NB4 (cell line): ENCODE measurements around the gene RYR2.
"Not testable (repeated sequence)": the region's sequence is repeated elsewhere in the genome, so short reads cannot be mapped to it uniquely, and the experiment has no call there.

ENCODE experiments used
- DNase-seq: peaks from one replicate; pipeline ENCODE4 v3.0.0; 2010; ENCODE audit warnings: low read depth
- H3K4me3 ChIP-seq: one replicate; pipeline ENCODE4 v1.5.1; 2011; ENCODE audit warnings: mild to moderate bottlenecking, low read depth, low read length, moderate library complexity
- MAX ChIP-seq: IDR thresholded peaks from 2 replicates; pipeline ENCODE4 v1.6.1; 2011; ENCODE audit warnings: low read depth, low read length
- MYC ChIP-seq: IDR thresholded peaks from 2 replicates; pipeline ENCODE4 v1.6.1; 2011; ENCODE audit warnings: low read depth, low read length
- POLR2A ChIP-seq: IDR thresholded peaks from 2 replicates; pipeline ENCODE4 v1.6.1; 2011; ENCODE audit warnings: mild to moderate bottlenecking; ENCODE audit not compliant: insufficient read length; ENCODE audit errors: extremely low read depth
- TF ChIP-seq, protein P1 (sequence below): IDR thresholded peaks from one replicate; pipeline ENCODE4 v1.5.1; 2012; ENCODE audit warnings: low read depth, low read length

Gene RYR2

DNA sequence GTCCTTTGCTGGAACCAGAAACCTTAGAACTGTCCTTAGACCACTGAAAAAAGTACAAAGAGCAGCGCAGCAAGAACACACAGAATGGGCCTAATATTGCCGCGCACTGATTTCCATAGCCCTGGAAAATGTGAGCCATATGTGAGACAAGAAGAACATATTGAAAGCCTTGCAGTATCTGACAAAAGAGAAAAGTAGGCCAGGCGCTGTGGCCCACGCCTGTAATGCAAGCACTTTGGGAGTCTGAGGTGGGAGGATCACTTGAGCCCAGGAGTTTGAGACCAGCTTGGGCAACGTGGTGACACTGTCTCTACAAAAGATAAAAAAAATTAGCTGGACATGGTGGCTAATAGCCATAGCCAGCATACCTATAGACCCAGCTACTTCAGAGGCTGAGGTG, 300.7 kb downstream of the RYR2 start:
- no peak for DNase-seq
- H3K4me3 ChIP-seq = no peak overlapping the region
- no peak for TF ChIP-seq MYC
- no peak for TF ChIP-seq MAX
- TF ChIP-seq, protein P1, sequence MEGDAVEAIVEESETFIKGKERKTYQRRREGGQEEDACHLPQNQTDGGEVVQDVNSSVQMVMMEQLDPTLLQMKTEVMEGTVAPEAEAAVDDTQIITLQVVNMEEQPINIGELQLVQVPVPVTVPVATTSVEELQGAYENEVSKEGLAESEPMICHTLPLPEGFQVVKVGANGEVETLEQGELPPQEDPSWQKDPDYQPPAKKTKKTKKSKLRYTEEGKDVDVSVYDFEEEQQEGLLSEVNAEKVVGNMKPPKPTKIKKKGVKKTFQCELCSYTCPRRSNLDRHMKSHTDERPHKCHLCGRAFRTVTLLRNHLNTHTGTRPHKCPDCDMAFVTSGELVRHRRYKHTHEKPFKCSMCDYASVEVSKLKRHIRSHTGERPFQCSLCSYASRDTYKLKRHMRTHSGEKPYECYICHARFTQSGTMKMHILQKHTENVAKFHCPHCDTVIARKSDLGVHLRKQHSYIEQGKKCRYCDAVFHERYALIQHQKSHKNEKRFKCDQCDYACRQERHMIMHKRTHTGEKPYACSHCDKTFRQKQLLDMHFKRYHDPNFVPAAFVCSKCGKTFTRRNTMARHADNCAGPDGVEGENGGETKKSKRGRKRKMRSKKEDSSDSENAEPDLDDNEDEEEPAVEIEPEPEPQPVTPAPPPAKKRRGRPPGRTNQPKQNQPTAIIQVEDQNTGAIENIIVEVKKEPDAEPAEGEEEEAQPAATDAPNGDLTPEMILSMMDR = no peak
- TF ChIP-seq POLR2A = no peak

DNA sequence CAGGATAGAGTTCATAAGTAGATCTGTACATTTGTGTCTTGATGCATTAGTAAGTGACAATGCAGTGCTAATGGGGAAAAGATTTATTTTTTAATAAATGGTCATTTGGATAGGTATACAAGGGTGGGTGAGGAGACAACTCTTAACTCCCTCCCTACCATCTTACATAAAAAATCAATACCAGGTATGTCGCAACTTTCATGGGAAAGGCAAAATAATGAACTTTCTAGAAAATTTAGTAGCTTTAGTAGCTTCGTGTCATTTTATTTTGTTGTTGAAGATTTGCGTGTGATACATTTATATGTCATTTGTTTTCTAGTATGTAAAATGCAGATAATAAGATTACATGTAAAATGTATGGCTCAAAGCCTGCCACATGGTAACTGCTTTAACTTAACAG, 310.8 kb downstream of the RYR2 start:
- H3K4me3 ChIP-seq = no peak overlapping the region
- no peak for DNase-seq
- no peak for TF ChIP-seq POLR2A
- TF ChIP-seq MAX = no peak
- TF ChIP-seq, protein P1 = no peak
- no peak for TF ChIP-seq MYC

DNA sequence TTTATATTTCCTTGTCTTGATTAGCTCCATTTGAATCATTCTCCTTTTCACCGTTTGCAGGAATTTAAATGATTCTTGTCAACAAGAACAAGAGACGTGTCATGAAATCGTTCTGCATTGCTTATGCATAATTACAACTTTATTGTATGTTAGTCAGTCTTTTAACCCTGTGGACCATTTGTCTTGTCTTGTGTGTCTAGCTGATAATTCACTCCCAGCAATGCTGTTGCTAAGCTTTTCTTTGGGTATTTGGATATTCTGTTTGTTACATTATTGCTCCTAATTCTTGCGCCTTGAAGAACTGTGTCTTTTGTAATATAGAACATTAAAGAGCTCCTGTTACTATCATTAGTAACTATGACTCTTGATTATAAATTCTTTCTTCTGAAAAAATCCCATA, 311.9 kb downstream of the RYR2 start:
- TF ChIP-seq POLR2A (no peak), MYC (no peak), MAX (no peak)
- TF ChIP-seq, protein P1 = no peak
- no peak overlapping the region for H3K4me3 ChIP-seq
- DNase-seq = no peak

DNA sequence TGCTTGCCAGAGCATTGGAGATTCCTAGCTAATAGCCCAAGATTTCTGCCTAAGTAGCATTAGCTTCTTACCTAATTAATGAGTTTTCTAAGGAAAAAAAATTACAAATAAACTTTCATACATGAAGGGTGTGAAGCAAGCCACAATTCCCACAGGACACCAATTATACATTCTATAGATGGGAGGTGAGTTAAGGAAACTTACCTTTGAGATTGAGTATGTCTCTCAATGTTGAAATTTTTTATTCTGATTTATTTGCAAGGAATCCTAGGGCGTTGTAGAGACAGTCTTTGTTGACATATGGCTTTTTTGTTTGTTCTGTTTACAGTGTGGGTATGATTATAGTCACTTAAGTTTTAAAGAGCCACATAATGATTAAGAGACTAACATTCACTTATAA, 313.0 kb downstream of the RYR2 start:
- no peak overlapping the region for H3K4me3 ChIP-seq
- TF ChIP-seq MAX (no peak), MYC (no peak), POLR2A (no peak)
- TF ChIP-seq, protein P1 = no peak
- DNase-seq = no peak

GRCh38 chr1:237358555-237358954, 316.6 kb downstream of the RYR2 start:
- H3K4me3 ChIP-seq = no peak overlapping the region
- DNase-seq = no peak
- TF ChIP-seq MAX (no peak), POLR2A (no peak), MYC (no peak)
- TF ChIP-seq, protein P1 = no peak

DNA sequence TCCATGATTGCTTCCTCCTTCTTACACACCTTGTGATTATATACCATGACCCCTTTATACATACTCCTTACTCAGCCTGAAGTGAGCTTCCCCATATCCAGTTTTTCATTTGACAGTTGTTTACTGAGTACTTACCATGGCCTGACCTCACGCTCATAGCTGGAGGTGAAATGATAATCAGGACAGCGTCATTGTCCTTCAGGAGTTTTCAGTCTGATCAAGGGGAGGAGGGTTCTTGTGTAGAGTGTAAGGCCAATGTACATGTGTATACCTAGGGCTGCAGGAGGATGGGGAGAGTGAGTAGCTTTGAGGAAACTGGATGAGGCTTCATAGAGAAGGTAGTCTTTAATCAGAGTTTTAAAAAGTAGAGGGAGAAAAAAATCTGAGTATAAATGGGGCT, 325.8 kb downstream of the RYR2 start:
- TF ChIP-seq, protein P1 = no peak
- no peak for TF ChIP-seq POLR2A
- no peak for TF ChIP-seq MAX
- DNase-seq = no peak
- no peak overlapping the region for H3K4me3 ChIP-seq

DNA sequence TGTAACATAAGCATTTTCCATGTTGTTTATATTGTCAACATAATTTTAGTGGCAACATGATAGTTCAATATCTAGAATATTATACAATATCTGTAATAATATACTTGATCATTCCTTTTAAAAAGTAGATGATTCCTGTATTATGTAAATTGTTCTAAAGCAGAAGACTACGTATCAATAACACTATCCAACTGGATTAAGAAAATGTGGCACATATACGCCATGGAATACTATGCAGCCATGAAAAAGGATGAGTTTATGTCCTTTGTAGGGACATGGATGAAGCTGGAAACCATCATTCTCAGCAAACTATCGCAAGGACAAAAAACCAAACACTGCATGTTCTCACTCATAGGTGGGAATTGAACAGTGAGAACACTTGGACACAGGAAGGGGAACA, 329.5 kb downstream of the RYR2 start:
- DNase-seq, H3K4me3 ChIP-seq: not testable (repeated sequence)
